Measurements from ENCODE around the gene FIBCD1. TPM values are rescaled to one million over a fixed set of nuclear protein-coding genes. Genes with fewer than 3 reads are reported as not detected.

Gene FIBCD1
- total RNA-seq, 1 experiment from 2014 or later: 7.1 TPM

- no peaks in the 10 kb centered on the region for H3K4me1 ChIP-seq (ENCODE audit: insufficient read depth, low read length)
- no peaks in the 10 kb centered on the region for H3K79me2 ChIP-seq (ENCODE audit: insufficient read depth, low read length)
- H2BK120ac ChIP-seq (ENCODE audit: low read depth, low read length, poor library complexity, severe bottlenecking): no peak overlapping the region
- H3K9ac ChIP-seq (ENCODE audit: extremely low read depth, insufficient read length, low read length): no peak overlapping the region
- DNase-seq: no peak
- H3K27me3 Mint-ChIP-seq (ENCODE audit: low read depth): peaks cover 41% of the 10 kb centered on the region
- no peak overlapping the region for H2BK12ac ChIP-seq (ENCODE audit: insufficient read length, low read depth, low read length)
- peaks cover 0 to 2% (median 0%) of the 10 kb centered on the region in 3 experiments; a peak in 1 of 7 replicates for H3K36me3 Mint-ChIP-seq (ENCODE audit: insufficient read depth in 1 of 3, low read depth in 3 of 3)
- H3K56ac ChIP-seq (ENCODE audit: insufficient read length, low read depth, low read length): no peak overlapping the region
- no peak overlapping the region for H3K23ac ChIP-seq (ENCODE audit: insufficient read length, low read depth, low read length)
- no peak overlapping the region for H3K27ac Mint-ChIP-seq
- no peak overlapping the region for H4K91ac ChIP-seq (ENCODE audit: insufficient read length, low read depth, low read length)
- TF ChIP-seq CTCF (conservative IDR thresholded peaks at IDR 0.05): no peak
- no peak overlapping the region for H3K4ac ChIP-seq (ENCODE audit: low read depth, low read length)
- WGBS (ENCODE audit: extremely low coverage, insufficient read length, low lambda C conversion rate): no CpG with 5 or more reads among the region's 1 CpG
- no peak overlapping the region for H2BK15ac ChIP-seq (ENCODE audit: low read depth, low read length)
- H4K8ac ChIP-seq (replicated peaks; ENCODE audit: insufficient read length, low read depth, low read length): no peak overlapping the region
- peaks cover 7 to 14% of the 10 kb centered on the region in 2 experiments; a peak in 4 of 5 replicates for H3K9me3 Mint-ChIP-seq
- H2BK5ac ChIP-seq (ENCODE audit: insufficient read length, low read length): no peak overlapping the region
- H4K5ac ChIP-seq (ENCODE audit: insufficient read length, low read depth, low read length): no peak overlapping the region
- H3K18ac ChIP-seq (ENCODE audit: insufficient read length, low read depth, low read length): no peak overlapping the region
- no peaks in the 10 kb centered on the region for H3K79me1 ChIP-seq (ENCODE audit: insufficient read depth, low read depth, low read length, poor library complexity, severe bottlenecking)
- H3K14ac ChIP-seq (ENCODE audit: insufficient read depth, low read length): no peak overlapping the region
- no peak overlapping the region for H2BK20ac ChIP-seq (ENCODE audit: low read depth, low read length, poor library complexity, severe bottlenecking)
- no peaks in the 10 kb centered on the region for H4K20me1 ChIP-seq (ENCODE audit: control insufficient read depth, insufficient read depth, insufficient read length)
- H3T11ph ChIP-seq (ENCODE audit: low read length): no peak overlapping the region
- no peaks in the 10 kb centered on the region for H3K23me2 ChIP-seq (ENCODE audit: insufficient read length, low read depth, low read length, poor library complexity, severe bottlenecking)
- no peak overlapping the region for H3K4me3 Mint-ChIP-seq
- H3K27me3 ChIP-seq (ENCODE audit: insufficient read depth, low read length): no peaks in the 10 kb centered on the region
- H3K9me3 ChIP-seq (ENCODE audit: control insufficient read depth, low read depth, low read length): no peaks in the 10 kb centered on the region
- H3K4me1 Mint-ChIP-seq: peaks cover 3 to 6% of the 10 kb centered on the region in 2 experiments
- no peak overlapping the region for H3K4me2 ChIP-seq (ENCODE audit: insufficient read depth, insufficient read length, low read length)
- H2AK5ac ChIP-seq (ENCODE audit: insufficient read length, low read length): no peak overlapping the region
- H2AFZ ChIP-seq (ENCODE audit: low read length): no peak overlapping the region
- no peak overlapping the region for H3K27ac ChIP-seq (ENCODE audit: insufficient read length, low read depth, low read length)
Observed at GRCh38 chr9:130950039-130950311, 10.9 kb upstream of the FIBCD1 start.

Measured in H9 (cell line).